GM18511 (cell line): ENCODE measurements around the gene WDR81.

Experiments used
- ATAC-seq: cut with Tn5 transposase; IDR thresholded peaks from one replicate; pipeline ENCODE4 v1.9.1; 2021; ENCODE audit warnings: mild to moderate bottlenecking, moderate library complexity; ENCODE audit not compliant: unreplicated experiment

Gene WDR81

GRCh38 chr17:1776857-1777256 is 52.4 kb downstream of the WDR81 start:
- no peak for ATAC-seq

DNA sequence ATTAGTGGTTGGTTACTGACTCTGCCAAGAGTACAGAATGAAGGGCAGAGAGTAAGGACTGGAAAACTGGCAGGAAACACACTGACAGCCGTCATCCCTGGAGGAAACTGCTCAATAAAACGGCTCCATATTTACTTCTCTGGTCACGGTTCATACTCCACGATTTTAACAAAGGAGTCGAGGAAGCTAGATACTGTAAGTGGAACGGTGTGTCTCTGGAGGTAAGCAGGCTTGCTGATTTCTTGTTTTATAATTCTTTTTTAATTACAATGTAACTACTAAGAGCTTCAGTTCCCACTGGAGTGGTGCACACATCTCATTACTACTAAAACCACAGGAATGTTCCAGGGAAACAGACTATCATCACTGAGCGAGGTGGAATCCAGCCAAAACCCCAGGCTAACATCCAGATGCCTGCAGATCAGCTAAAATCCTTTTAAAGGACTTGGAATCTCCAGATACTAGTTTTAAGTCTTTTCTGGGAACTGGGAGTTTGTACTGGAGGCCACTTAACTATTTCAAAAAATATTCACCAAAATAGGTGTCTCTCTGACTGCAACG is 55.1 kb downstream of the WDR81 start:
- ATAC-seq: no peak

- no peak for ATAC-seq
Measured at GRCh38 chr17:1782171-1782567, 57.7 kb downstream of the WDR81 start.

GRCh38 chr17:1783271-1783670 is 58.8 kb downstream of the WDR81 start:
- ATAC-seq: no peak

DNA sequence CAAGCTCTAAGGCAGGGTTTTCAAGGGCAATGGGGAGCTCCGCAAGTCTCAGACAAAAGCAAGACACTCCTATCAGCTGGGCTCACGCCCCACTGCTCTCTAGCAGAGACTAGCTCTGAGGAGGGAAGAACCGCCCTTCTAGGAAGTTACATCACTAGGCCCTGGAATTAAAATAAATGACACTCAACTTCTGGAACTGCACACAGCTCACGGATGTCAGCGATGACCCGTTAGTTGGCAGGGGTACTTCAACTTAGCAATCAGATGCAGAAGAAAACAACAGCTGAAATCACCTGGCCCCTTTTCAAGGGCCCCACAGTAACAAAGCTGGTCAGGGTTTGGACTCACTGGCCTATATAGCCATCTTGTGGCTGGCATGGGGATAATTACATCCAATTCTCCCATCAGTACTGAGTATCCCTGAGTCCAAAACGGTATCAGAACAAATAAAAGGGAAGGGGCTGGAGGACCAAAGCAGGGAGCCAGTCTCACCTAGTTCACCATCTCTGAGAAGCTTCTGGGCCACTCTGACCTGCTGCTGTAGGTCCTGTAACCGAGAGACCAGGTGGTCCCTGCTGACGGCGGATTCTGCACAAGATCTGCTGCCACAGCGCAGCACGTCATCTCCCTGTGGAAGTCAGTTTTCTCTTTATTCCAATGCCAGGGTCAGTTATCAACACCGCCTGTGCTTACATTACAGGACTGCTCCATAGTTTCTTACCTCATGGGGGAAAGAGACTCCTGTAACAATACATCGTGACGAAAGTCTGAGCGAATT is 59.5 kb downstream of the WDR81 start:
- no peak for ATAC-seq

DNA sequence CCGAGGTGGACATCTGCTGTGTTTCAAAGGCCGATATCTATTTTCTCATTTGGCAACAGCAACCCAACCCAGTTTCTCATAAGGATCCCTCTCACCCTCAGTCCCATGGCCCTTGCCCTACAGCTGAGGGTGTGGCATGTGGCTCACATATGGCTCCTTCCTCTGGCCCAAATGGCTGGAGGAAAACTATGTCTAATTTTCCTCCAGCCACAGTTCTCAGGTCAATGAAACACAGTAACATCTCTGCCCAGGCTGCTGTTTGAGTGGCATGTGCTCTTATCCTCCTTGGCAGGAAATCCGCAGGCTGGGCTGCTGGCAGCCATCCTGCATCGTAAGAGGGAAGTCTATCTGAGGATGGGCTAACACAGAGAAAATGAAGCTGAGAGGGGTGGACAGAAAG is 61.4 kb downstream of the WDR81 start:
- no peak for ATAC-seq

DNA sequence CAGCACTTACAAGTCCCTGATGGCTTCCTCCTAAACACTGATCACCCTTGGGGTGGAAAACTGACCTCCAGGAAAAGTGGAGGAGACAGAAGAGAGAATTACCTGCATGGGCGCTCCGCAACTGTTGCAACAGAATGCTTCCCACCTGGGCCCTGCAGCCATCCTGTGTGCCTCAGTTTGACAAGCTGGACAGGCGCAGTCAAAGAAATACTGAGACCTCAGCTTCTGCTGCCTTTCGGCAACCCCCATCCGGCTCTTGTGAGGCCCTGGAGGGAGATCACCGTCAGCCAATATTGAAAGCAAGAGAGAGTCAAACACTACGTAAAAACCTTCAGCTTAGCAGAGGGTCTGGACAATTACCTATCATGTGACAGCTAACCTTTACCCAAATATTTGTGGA is 62.2 kb downstream of the WDR81 start:
- no peak for ATAC-seq

DNA sequence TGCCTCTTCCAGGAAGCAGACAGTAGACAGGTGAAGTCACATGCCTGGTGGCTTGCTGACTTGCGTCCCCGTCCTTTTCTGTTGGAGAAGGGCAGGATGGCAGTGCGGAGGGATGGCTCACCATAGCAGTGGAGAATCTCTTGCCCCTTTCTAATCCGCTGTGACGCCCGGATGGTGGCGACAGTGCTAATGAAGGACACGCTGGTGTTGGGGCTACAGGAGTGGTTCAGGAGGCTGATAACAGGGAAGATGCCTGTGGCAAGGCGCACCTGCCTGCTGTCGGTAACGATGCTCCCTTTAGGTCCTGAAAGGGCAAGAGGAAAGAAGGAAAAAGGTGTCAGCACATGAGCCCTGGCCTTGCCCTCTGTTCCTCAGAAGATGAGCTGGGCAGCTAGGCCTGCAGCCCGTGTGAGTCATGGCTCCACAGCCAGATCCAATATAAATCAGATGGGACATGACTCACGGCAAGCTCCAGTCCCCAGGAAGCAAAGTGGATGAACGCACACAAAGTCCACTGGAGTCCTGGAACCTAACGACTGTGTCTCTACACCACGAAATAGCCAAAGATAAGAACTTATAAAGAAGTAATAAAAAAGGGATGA is 62.9 kb downstream of the WDR81 start:
- ATAC-seq: no peak
